Lung (tissue), 12 donors: ENCODE measurements around the gene PELI3. TPM values are rescaled to one million over a fixed set of nuclear protein-coding genes. Genes with fewer than 3 reads are reported as not detected.
"Not testable (repeated sequence)": the region's sequence is repeated elsewhere in the genome, so short reads cannot be mapped to it uniquely, and the experiment has no call there.

Source experiments
- ATAC-seq: fragments of 200-7000 bp; cut with Tn5 transposase; one replicate; pipeline ENCODE4 v1.9.1; 2020; ENCODE audit warnings: moderate number of reproducible peaks; ENCODE audit not compliant: insufficient read depth, low FRiP score
- DNase-seq, 3 donors: peaks; one replicate each; pipeline ENCODE4 v3.0.0-alpha.2; 2013 to 2017
- H3K27ac ChIP-seq, 2 donors: one replicate each; pipeline ENCODE4 v1.5.1; 2013; ENCODE audit warnings: mild to moderate bottlenecking in 2 of 2, moderate library complexity in 2 of 2, control low read depth in 1 of 2, inconsistent platforms in 1 of 2, low read depth in 1 of 2, low read length in 1 of 2
- H3K27me3 ChIP-seq, 3 donors: one replicate each; pipeline ENCODE4 v1.5.1; 2013; ENCODE audit warnings: low read length in 2 of 3; ENCODE audit not compliant: control insufficient read depth in 3 of 3, insufficient read depth in 3 of 3
- H3K36me3 ChIP-seq, 4 donors: one replicate each; pipeline ENCODE4 v1.5.1; 2013; ENCODE audit warnings: low read length in 4 of 4, mild to moderate bottlenecking in 1 of 4, moderate library complexity in 1 of 4; ENCODE audit not compliant: control insufficient read depth in 4 of 4, insufficient read depth in 4 of 4
- H3K4me1 ChIP-seq, 5 donors: one replicate each; pipeline ENCODE4 v1.5.1; 2013; ENCODE audit warnings: low read length in 5 of 5, mild to moderate bottlenecking in 2 of 5, moderate library complexity in 1 of 5; ENCODE audit not compliant: control insufficient read depth in 5 of 5, insufficient read depth in 5 of 5
- H3K4me3 ChIP-seq: one replicate; pipeline ENCODE4 v1.5.1; 2013; ENCODE audit warnings: mild to moderate bottlenecking, control low read depth, moderate library complexity
- H3K9ac ChIP-seq, 2 donors: one replicate each; pipeline ENCODE4 v1.5.1; 2013; ENCODE audit warnings: low read length in 2 of 2, control low read depth in 1 of 2; ENCODE audit not compliant: insufficient read depth in 1 of 2
- H3K9me3 ChIP-seq, 4 donors: one replicate each; pipeline ENCODE4 v1.5.1; 2013; ENCODE audit warnings: low read length in 3 of 4, mild to moderate bottlenecking in 1 of 4, moderate library complexity in 1 of 4; ENCODE audit not compliant: control insufficient read depth in 4 of 4, insufficient read depth in 3 of 4
- WGBS, 2 donors: extraction: QIAGEN DNeasy Blood & Tissue Kit; methylation state at CpG; one replicate each; pipeline ENCODE4 v1.1.7; 2013; 5-methylcytosine and 5-hydroxymethylcytosine counted together
- polyA plus RNA-seq, 2 donors: library from polyadenylated mRNA; stranded (reverse); fragments of 200-250 nt; gene quantifications; one replicate each; pipeline ENCODE4 v1.2.1, GENCODE V29; 2013
- total RNA-seq, 2 donors: library from RNA; depleted of rRNA in 1 of 2; stranded (reverse); fragments of >200 nt in 1 of 2; gene quantifications; one replicate each; pipeline ENCODE4 v1.2.1, GENCODE V29; 2014 to 2021
- TF ChIP-seq, protein P1 (sequence below): IDR thresholded peaks from 2 replicates; pipeline ENCODE4 v1.5.1; 2012; ENCODE audit warnings: mild to moderate bottlenecking; ENCODE audit errors: control extremely low read depth, extremely low read depth
- donor health status: control.
- donor health status: control.
- donor health status: Bipolar disorder and iron deficiency.
- donor health status: healthy.
- donor health status: DM: yes; HTN: yes; CAD: no.

The PELI3 gene
- total and polyA plus RNA-seq, 4 donors, result 4.9 to 12.6 (median 7.5) TPM

- WGBS, 2 donors, result 45 to 69% methylated on average over 5 of the region's 5 CpGs
- no peak overlapping the region for H3K9ac ChIP-seq
- ATAC-seq (no peak), DNase-seq (no peak)
- no peak overlapping the region for H3K27ac ChIP-seq
- no peaks in the 10 kb centered on the region for H3K36me3 ChIP-seq
- TF ChIP-seq, protein P1, sequence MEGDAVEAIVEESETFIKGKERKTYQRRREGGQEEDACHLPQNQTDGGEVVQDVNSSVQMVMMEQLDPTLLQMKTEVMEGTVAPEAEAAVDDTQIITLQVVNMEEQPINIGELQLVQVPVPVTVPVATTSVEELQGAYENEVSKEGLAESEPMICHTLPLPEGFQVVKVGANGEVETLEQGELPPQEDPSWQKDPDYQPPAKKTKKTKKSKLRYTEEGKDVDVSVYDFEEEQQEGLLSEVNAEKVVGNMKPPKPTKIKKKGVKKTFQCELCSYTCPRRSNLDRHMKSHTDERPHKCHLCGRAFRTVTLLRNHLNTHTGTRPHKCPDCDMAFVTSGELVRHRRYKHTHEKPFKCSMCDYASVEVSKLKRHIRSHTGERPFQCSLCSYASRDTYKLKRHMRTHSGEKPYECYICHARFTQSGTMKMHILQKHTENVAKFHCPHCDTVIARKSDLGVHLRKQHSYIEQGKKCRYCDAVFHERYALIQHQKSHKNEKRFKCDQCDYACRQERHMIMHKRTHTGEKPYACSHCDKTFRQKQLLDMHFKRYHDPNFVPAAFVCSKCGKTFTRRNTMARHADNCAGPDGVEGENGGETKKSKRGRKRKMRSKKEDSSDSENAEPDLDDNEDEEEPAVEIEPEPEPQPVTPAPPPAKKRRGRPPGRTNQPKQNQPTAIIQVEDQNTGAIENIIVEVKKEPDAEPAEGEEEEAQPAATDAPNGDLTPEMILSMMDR, result no peak
- H3K9me3 ChIP-seq, result no peaks in the 10 kb centered on the region
- H3K4me1 ChIP-seq, result no peaks in the 10 kb centered on the region
- no peak overlapping the region for H3K4me3 ChIP-seq
- no peaks in the 10 kb centered on the region for H3K27me3 ChIP-seq
Observed at GRCh38 chr11:66459138-66459778, 7.4 kb upstream of the PELI3 start.

GRCh38 chr11:66462010-66462409 lies 4.7 kb upstream of the PELI3 start:
- ATAC-seq (no peak), DNase-seq (no peak)
- TF ChIP-seq, protein P1, result no peak
- H3K4me3 ChIP-seq, result no peak overlapping the region
- H3K9ac ChIP-seq, result no peak overlapping the region
- H3K27ac ChIP-seq, result no peak overlapping the region
- H3K4me1 ChIP-seq, result peaks cover 0 to 2% (median 0%) of the 10 kb centered on the region in 5 donors
- no peaks in the 10 kb centered on the region for H3K27me3 ChIP-seq
- no peaks in the 10 kb centered on the region for H3K9me3 ChIP-seq
- no peaks in the 10 kb centered on the region for H3K36me3 ChIP-seq

DNA sequence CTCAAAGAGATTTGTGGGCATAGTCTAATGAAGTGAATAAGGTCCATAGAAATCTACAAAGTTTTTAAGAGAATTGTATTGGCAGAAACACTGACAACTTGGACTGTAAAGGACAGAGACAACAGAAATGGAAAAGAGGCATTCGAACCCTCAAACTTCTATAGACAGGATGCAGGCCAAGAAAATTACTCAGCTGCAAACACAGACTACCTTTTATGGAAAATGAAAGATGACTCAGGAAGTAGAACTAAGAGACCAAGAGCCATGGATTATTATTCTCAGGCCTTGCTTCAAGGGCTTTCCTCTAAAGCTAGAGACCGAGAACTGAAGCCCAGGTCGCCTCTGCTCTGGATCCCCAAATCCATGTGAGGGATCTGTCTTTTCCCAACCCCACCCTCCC lies 3.8 kb upstream of the PELI3 start:
- TF ChIP-seq, protein P1, result no peak
- Histone ChIP-seq H3K4me3 (no peak overlapping the region), H3K27ac (no peak overlapping the region), H3K9me3 (no peaks in the 10 kb centered on the region), H3K4me1 (peaks cover 0 to 7% (median 5%) of the 10 kb centered on the region in 5 donors), H3K27me3 (no peaks in the 10 kb centered on the region), H3K9ac (no peak overlapping the region), H3K36me3 (no peaks in the 10 kb centered on the region)
- DNase-seq (no peak), ATAC-seq (no peak)
- WGBS, 2 donors, result 92 to 96% methylated on average over 3 of the region's 3 CpGs

DNA sequence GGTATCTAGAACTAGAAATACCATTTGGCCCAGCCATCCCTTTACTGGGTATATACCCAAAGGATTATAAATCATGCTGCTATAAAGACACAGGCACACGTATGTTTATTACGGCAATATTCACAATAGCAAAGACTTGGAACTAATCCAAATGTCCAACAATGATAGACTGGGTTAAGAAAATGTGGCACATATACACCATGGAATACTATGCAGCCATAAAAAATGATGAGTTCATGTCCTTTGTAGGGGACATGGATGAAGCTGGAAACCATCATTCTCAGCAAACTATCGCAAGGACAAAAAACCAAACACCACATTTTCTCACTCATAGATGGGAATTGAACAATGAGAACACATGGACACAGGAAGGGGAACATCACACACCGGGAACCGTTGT lies 2.6 kb upstream of the PELI3 start:
- H3K36me3 ChIP-seq, H3K27ac ChIP-seq, H3K27me3 ChIP-seq, H3K9ac ChIP-seq, H3K4me3 ChIP-seq, DNase-seq, H3K9me3 ChIP-seq, ATAC-seq: not testable (repeated sequence)
- H3K4me1 ChIP-seq, result peaks cover 0 to 11% (median 6%) of the 10 kb centered on the region in 5 donors
- 78 to 90% methylated on average over 5 of the region's 5 CpGs for WGBS, 2 donors
